Memory B cell (primary cell): ENCODE data around the gene NFKBIE.
A peak's percentile ranks its signal among the peaks of the same experiment; 100 is the strongest.
"Not testable (repeated sequence)": the region's sequence is repeated elsewhere in the genome, so short reads cannot be mapped to it uniquely, and the experiment has no call there.

Source experiments
- ATAC-seq: fragments of 150-1000 bp; cut with Tn5 transposase; 2 replicates; pipeline ENCODE4 v1.10.0; 2021; ENCODE audit warnings: low read depth, mild to moderate bottlenecking, moderate library complexity
- DNase-seq, 2 donors: peaks; one replicate each; pipeline ENCODE4 v3.0.0; 2022; ENCODE audit warnings: low spot score in 2 of 2
- H3K27ac Mint-ChIP-seq: one replicate; pipeline ENCODE4 v1.8.0; 2022; ENCODE audit warnings: mild to moderate bottlenecking, moderate library complexity, mixed read lengths
- H3K27me3 Mint-ChIP-seq: one replicate; pipeline ENCODE4 v1.8.0; 2022; ENCODE audit warnings: mixed read lengths
- H3K36me3 Mint-ChIP-seq: one replicate; pipeline ENCODE4 v1.8.0; 2022; ENCODE audit warnings: mild to moderate bottlenecking, mixed read lengths
- H3K4me1 Mint-ChIP-seq: one replicate; pipeline ENCODE4 v1.8.0; 2022; ENCODE audit warnings: mixed read lengths
- H3K4me3 Mint-ChIP-seq: one replicate; pipeline ENCODE4 v1.8.0; 2022; ENCODE audit warnings: mild to moderate bottlenecking, moderate library complexity, mixed read lengths
- H3K9me3 Mint-ChIP-seq: one replicate; pipeline ENCODE4 v1.8.0; 2022; ENCODE audit warnings: mixed read lengths

NFKBIE gene, protein sequence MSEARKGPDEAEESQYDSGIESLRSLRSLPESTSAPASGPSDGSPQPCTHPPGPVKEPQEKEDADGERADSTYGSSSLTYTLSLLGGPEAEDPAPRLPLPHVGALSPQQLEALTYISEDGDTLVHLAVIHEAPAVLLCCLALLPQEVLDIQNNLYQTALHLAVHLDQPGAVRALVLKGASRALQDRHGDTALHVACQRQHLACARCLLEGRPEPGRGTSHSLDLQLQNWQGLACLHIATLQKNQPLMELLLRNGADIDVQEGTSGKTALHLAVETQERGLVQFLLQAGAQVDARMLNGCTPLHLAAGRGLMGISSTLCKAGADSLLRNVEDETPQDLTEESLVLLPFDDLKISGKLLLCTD

DNA sequence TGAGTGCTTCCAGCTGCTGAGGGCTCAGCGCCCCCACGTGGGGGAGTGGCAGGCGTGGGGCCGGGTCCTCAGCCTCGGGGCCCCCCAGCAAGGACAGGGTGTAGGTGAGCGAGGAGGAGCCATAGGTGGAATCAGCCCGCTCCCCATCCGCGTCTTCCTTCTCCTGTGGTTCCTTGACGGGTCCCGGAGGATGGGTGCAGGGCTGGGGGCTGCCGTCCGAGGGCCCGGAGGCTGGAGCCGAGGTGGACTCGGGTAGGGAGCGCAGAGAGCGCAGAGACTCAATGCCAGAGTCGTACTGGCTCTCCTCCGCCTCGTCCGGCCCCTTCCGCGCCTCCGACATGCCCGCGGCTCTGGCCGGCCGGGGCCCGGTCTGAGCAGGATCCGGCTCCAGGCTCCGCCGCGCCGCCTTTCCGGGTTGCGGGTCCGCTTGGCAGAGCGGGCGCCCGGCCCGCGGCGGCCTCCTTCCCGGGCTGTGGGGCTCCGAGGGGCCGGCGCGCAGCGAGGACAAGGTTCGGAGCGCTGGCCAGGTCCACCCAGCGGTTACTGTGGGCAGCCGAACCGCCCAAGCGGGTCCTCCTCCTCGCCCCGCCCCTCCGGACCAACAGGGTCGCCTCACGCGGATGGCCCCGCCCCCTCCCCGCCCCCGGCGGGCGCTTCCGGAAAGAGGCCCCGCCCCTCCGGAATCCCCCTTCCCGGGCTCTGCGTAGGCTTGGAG, at the start of gene NFKBIE:
NFKBIE (minus strand) TSS at position 545 of the 715 bp plus-strand sequence; CDS start at position 340, 205 bp downstream.
- peaks cover 6% of the 10 kb centered on the region for H3K36me3 Mint-ChIP-seq
- H3K9me3 Mint-ChIP-seq, result no peaks in the 10 kb centered on the region
- ATAC-seq (peak; percentile 57), DNase-seq (peak; percentile 95 to 98)
- peaks cover 44% of the 10 kb centered on the region for H3K4me1 Mint-ChIP-seq
- H3K27me3 Mint-ChIP-seq, result peaks cover 4% of the 10 kb centered on the region
- H3K27ac Mint-ChIP-seq, result peak within 1 kb of the TSS; percentile 100
- peak within 1 kb of the TSS; percentile 100 for H3K4me3 Mint-ChIP-seq

DNA sequence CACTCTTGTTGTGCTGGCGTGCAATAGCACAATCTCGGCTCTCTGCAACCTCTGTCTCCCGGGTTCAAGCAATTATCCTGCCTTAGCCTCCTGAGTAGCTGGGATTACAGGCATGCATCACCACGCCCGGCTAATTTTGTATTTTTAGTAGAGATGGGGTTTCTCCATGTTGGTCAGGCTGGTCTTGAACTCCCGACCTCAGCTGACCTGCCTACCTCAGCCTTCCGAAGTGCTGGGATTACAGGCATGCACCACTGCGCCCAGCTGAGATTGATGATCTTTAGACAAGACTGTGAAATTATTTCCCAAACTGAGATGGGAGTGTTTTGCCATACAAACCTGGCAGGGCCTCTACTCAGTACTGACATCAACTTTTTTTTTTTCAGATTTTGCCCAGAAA, 49.3 kb upstream of the NFKBIE start:
- H3K4me1 Mint-ChIP-seq, result peaks cover 11% of the 10 kb centered on the region
- H3K9me3 Mint-ChIP-seq, H3K36me3 Mint-ChIP-seq, H3K27ac Mint-ChIP-seq, H3K4me3 Mint-ChIP-seq, H3K27me3 Mint-ChIP-seq, DNase-seq, ATAC-seq: not testable (repeated sequence)

DNA sequence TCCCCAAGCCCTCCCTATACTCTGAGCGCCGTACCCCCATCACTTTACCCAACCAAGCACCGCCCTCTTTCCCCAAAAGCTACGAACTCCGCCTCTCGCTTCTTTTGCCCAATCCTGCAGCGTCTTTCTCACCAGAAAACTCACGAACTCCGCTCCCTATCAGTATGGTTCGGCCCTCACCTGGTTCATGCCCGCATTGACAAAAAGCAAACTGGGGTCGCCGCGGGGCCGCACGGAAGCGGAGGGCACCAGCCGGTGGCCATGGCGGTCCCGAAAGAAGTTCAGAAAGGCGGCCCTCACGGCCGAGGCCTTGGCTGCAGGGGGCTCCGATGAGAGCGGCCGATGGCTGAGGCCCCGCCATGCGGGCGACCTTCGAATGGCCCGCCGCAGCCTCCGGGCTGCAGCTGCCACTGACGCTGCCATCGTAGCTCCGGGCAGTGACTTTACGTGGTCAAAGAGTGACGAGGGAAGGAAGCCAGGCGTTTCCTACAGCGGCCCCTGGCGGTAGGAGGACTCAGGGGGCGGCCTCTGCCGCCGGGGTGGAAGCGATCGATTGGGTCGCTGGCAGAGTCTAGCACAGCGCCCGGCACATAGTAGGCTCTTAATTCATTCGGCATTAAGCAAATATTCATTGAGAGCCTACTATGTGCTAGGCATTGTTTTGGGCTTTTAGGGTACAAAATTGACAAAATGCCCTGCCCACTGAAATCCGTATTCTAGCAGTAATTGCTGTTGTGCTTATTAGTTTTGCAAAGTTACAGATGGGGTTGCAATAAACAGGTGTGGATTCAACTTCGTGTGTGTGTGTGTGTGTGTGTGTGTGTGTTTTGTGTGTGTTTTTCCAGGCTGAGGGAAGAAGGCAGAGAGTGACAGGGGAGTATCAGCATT, 47.8 kb upstream of the NFKBIE start, which contains the start of gene AARS2:
AARS2 (minus strand) TSS at position 447 of the 888 bp plus-strand sequence; CDS start at position 423, 24 bp downstream.
- Mint-ChIP-seq H3K9me3 (no peaks in the 10 kb centered on the region), H3K27me3 (peaks cover under 1% of the 10 kb centered on the region), H3K36me3 (peaks cover 15% of the 10 kb centered on the region), H3K4me1 (peaks cover 11% of the 10 kb centered on the region), H3K27ac (peak within 1 kb of the TSS; percentile 87), H3K4me3 (peak within 1 kb of the TSS; percentile 92)
- DNase-seq (peak; percentile 94 to 99), ATAC-seq (peak; percentile 95)

DNA sequence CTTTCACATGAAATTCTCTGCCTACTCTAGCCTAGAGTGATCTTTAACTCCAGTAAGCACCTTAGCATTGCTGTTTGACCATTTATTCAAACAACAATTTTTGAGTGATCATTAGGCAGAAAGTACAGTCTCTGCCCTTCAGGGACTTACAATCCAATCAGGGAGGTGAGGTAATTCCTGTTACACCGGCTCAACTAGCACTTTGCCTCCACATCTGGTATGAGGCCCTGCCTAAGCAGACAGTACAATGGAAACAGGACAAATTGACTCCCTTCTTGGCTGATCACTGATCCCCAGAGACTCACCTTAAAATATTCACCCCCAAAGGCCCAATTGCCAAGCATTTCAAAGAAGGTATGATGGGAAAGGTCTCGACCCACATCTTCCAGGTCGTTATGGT, 46.4 kb upstream of the NFKBIE start:
- Mint-ChIP-seq H3K9me3 (no peaks in the 10 kb centered on the region), H3K4me3 (peak overlapping the region; percentile 92), H3K27me3 (no peaks in the 10 kb centered on the region), H3K36me3 (peaks cover 19% of the 10 kb centered on the region), H3K4me1 (peaks cover 14% of the 10 kb centered on the region), H3K27ac (peak overlapping the region; percentile 41)
- no peak for ATAC-seq
- no peak for DNase-seq

DNA sequence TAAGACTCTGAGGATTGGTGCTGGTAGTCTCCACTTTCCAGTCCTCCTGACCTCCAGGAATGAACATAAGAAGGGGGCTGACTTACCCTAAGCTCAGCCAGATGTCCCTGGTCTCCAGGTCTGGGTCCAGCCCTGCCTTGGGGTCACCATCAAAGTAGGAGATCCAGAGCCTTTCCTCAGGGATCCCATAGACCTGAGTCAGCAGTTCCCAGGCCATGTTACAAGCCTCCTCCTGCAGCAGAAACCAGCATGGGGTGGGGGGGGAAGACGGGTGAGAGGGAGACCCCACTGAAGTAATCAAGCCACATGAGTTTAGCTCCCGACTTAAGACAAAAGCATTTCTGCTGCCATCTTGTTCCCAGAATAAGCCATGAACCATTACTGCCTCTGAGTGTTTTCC, 46.0 kb upstream of the NFKBIE start:
- no peaks in the 10 kb centered on the region for H3K9me3 Mint-ChIP-seq
- peaks cover 14% of the 10 kb centered on the region for H3K4me1 Mint-ChIP-seq
- H3K27ac Mint-ChIP-seq, result peak overlapping the region; percentile 41
- H3K27me3 Mint-ChIP-seq, result no peaks in the 10 kb centered on the region
- H3K4me3 Mint-ChIP-seq, result no peak overlapping the region
- no peak for DNase-seq
- no peak for ATAC-seq
- peaks cover 19% of the 10 kb centered on the region for H3K36me3 Mint-ChIP-seq

DNA sequence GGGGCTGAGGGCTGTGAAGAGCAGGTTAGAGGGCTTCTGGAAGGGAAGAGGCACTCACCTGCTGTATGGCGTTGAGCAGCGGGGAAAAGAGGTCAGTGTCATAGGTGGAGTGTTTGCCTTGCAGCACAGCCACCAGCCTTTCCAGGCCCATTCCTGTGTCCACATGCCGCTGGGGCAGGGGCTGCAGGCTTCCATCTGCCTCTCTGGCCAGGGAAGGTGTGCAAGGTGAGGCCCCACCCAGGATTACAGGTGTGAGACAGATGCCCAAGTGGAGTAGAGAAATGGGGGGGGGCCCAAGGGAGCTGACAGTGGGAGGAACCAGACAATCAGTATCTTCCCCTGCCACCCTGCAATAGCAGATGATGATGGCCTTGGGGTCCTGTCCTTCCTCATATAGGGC, 44.9 kb upstream of the NFKBIE start:
- Mint-ChIP-seq H3K36me3 (peaks cover 24% of the 10 kb centered on the region), H3K27me3 (no peaks in the 10 kb centered on the region), H3K27ac (no peak overlapping the region), H3K4me3 (no peak overlapping the region), H3K9me3 (no peaks in the 10 kb centered on the region), H3K4me1 (peaks cover 14% of the 10 kb centered on the region)
- no peak for ATAC-seq
- no peak for DNase-seq

DNA sequence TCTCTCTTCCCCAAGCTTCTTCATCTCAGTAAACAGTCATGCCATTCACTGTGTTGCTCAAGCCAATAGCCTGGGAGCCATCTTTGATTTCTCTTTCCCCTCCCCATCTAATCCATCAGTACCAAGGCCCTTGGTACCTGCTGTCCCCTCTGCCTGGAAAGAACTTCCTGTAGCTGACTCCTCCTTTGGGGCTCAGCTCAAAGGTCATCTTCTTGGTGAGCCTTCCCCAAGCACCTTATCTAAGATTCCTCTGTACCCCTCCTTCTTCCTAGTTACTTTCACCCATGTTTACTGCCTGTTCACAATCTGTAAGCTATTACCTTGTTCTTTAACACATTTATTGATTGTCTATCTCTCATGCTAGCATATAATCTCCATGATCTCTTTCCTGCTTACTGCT, 44.3 kb upstream of the NFKBIE start:
- Mint-ChIP-seq H3K27ac (no peak overlapping the region), H3K27me3 (no peaks in the 10 kb centered on the region), H3K4me3 (no peak overlapping the region), H3K36me3 (peaks cover 24% of the 10 kb centered on the region), H3K9me3 (no peaks in the 10 kb centered on the region), H3K4me1 (peaks cover 14% of the 10 kb centered on the region)
- DNase-seq (no peak), ATAC-seq (no peak)

DNA sequence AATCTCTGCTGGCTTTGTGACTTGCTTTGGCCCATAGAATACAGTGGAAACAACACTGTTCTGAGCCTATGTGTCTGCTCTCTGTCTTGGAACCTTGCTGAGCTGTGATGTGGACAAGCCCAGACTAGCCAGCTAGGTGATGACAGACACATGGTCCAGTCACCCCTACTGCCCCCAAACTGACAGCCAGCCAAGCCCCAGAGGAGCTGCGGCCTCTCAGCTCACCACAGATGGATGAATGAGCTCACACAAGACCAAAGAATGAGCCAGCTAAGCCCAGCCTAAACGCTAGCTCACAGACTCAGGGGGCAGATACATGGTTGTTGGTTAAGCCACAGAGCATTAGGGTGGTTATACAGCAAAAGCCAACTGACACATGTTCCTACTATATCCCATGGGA, 43.7 kb upstream of the NFKBIE start:
- H3K9me3 Mint-ChIP-seq, result no peaks in the 10 kb centered on the region
- no peak overlapping the region for H3K4me3 Mint-ChIP-seq
- no peak for DNase-seq
- peaks cover 14% of the 10 kb centered on the region for H3K4me1 Mint-ChIP-seq
- H3K27ac Mint-ChIP-seq, result no peak overlapping the region
- ATAC-seq, result no peak
- no peaks in the 10 kb centered on the region for H3K27me3 Mint-ChIP-seq
- H3K36me3 Mint-ChIP-seq, result peaks cover 24% of the 10 kb centered on the region

DNA sequence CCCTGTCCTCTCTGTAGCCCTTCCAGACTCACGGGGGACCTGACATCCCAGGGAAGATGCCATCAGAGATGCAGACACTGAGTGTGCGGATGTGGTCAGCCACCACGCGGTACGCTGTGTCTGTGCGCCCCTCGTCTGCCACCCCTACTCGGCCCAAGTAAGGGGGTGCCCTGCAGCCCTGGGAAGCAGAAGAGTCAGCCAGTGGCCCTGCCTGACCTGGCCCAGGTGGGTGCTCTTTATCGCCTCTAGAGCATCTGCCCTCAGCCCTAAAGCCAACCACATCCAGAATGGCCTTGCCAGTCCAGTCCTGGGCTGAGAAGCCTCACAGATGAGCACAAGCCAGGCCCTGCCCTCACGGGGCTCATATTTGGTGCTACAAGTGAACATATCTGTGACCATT, 41.9 kb upstream of the NFKBIE start:
- Mint-ChIP-seq H3K4me3 (no peak overlapping the region), H3K4me1 (peaks cover 8% of the 10 kb centered on the region), H3K36me3 (peaks cover 30% of the 10 kb centered on the region), H3K27ac (no peak overlapping the region), H3K9me3 (no peaks in the 10 kb centered on the region), H3K27me3 (no peaks in the 10 kb centered on the region)
- DNase-seq (no peak), ATAC-seq (no peak)

DNA sequence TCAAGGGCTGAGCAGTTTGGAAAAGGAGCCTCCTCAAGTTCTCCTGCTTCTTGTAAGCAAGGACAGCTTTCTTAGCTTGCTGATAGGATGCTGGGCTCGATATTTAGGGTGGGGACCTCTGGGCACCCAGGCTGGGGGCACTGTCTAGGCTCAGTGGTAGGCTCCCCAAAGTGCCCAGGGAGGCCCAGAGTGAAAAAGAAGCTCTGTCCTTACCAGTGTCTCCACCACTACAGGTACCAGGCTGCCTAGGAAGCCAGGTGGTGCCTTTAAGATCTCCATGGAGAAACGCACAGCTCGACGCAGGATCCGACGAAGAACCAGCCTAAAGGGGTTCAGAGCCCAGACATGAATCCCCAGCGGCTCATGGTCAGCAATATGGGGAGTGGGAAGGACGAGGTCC, 41.4 kb upstream of the NFKBIE start:
- H3K27ac Mint-ChIP-seq, result no peak overlapping the region
- H3K4me1 Mint-ChIP-seq, result peaks cover 5% of the 10 kb centered on the region
- ATAC-seq (no peak), DNase-seq (no peak)
- peaks cover 31% of the 10 kb centered on the region for H3K36me3 Mint-ChIP-seq
- no peak overlapping the region for H3K4me3 Mint-ChIP-seq
- H3K27me3 Mint-ChIP-seq, result no peaks in the 10 kb centered on the region
- H3K9me3 Mint-ChIP-seq, result no peaks in the 10 kb centered on the region

DNA sequence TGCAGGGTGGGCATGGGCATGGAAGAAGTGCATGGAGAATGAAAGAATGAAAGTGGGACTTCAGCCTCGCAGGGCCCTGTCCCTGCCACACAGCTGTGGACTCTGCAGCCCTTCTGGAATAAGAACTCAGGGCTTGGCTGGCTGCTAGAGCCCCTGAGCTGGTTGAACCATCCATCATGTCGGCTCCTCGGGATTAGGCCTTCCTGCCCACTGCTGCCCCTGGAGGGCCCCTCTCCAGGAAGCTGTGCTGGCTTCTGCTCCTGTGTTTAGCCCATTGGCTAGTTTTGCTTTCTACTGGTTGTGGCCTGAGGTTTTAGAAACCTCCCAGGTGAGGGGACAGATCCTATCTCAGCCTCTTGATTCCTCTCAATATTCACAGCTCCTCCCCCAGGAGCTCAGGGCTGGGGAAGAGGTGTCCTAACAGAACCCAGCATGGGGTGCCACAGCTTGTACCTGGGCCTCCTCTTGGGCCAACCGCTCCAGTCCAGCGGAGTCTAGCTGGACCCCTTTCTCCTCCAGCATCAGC, 39.9 kb upstream of the NFKBIE start:
- Mint-ChIP-seq H3K4me3 (no peak overlapping the region), H3K4me1 (peaks cover 3% of the 10 kb centered on the region), H3K9me3 (no peaks in the 10 kb centered on the region), H3K36me3 (peaks cover 38% of the 10 kb centered on the region), H3K27ac (no peak overlapping the region), H3K27me3 (no peaks in the 10 kb centered on the region)
- ATAC-seq (no peak), DNase-seq (no peak)

DNA sequence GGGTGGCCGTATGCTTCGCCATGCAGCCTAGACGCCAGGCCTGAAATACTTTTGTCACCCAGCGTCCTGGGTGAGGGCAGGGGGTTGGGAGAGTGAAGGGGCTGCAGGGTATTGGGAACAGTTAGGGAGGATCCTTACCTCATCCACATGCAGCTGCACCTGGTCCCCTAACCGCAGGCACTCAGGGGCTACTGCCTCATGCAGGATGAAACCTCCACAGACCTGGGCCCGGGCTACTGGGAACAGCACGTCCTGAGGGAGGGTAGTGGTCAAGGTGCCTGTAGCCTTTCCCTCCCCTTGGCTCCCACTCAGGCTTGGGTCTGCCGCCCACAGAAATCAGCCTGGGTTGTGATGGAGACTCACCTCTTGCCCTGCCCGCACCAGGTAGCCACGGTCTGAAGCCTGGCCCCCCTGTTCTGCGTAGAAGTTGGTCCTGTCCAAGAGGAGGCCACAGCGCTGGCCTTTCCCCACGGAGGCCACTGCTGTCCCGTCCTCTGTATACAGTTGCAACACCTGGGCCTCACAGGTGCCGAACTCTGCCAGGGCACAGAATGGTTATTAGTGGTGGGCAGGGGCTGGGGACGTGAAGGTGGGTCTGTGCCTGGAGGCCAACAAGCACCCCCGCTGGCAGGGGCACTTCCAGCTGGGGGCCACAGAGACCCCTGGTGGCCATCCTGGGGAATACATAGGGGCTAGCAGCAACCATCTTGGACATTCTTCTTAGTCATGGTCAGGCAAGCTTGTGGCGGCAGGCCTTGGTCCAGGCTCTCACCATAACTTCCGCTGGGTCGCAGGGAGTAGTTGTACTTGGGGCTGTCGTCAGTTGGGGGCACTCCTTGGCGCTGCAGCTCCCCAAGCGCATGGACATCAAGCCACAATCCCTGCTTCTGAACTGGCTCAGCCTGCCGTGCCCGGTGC, 39.2 kb upstream of the NFKBIE start:
- Mint-ChIP-seq H3K27me3 (no peaks in the 10 kb centered on the region), H3K4me3 (no peak overlapping the region), H3K36me3 (peaks cover 34% of the 10 kb centered on the region), H3K4me1 (peaks cover 3% of the 10 kb centered on the region), H3K27ac (no peak overlapping the region), H3K9me3 (no peaks in the 10 kb centered on the region)
- DNase-seq, result peak; percentile 32 to 44
- peak; percentile 72 for ATAC-seq

DNA sequence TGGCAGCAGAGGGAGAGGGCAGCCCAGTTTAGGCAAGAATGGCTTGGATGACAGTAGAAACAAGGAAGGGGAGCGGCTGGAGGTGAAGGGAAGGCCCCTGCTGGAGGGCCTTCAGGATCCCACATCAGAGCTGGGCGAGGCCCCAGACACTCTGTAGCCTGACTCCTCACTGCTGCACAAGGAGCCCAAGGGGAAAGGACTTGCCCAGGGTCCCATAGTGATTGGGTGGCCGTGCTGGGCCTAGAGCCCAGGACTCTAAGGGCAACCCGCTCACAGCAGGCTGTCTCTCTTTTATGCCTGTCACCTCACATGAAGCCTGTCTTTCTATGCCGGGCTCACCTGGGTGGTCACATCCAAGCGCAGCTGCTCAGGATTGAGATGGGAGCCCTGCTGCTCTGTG, 38.5 kb upstream of the NFKBIE start:
- H3K4me3 Mint-ChIP-seq, result no peak overlapping the region

More for the DNA sequence above, 38.5 kb upstream of the NFKBIE start:
- no peaks in the 10 kb centered on the region for H3K9me3 Mint-ChIP-seq
- no peak overlapping the region for H3K27ac Mint-ChIP-seq
- ATAC-seq (no peak), DNase-seq (no peak)
- H3K27me3 Mint-ChIP-seq, result peaks cover 2% of the 10 kb centered on the region
- peaks cover 31% of the 10 kb centered on the region for H3K36me3 Mint-ChIP-seq
- peaks cover 3% of the 10 kb centered on the region for H3K4me1 Mint-ChIP-seq
